Mesenchymal stem cell (in vitro differentiated cells and primary cell): ENCODE results near the gene CD72.

Experiments used
- DNase-seq: peaks from one replicate; pipeline ENCODE4 v3.0.0-alpha.2; 2013
- H2AFZ ChIP-seq: one replicate; pipeline ENCODE4 v1.6.1; 2013; ENCODE audit warnings: low read depth, mild to moderate bottlenecking, control low read depth, inconsistent platforms, low read length, moderate library complexity
- H2AK5ac ChIP-seq: 2 replicates; pipeline ENCODE4 v1.6.1; 2013; ENCODE audit warnings: low read length, moderate library complexity, mild to moderate bottlenecking, inconsistent platforms; ENCODE audit not compliant: severe bottlenecking
- H2BK120ac ChIP-seq: one replicate; pipeline ENCODE4 v1.6.1; 2013; ENCODE audit warnings: low read depth, mild to moderate bottlenecking, inconsistent platforms, low read length, moderate library complexity
- H2BK12ac ChIP-seq, 2 experiments: one replicate each; pipeline ENCODE4 v1.6.1; 2013; ENCODE audit warnings: inconsistent platforms in 2 of 2, low read length in 2 of 2, mild to moderate bottlenecking in 2 of 2, moderate library complexity in 2 of 2, control low read depth in 1 of 2
- H2BK15ac ChIP-seq: one replicate; pipeline ENCODE4 v1.6.1; 2013; ENCODE audit warnings: mild to moderate bottlenecking, low read depth, inconsistent platforms; ENCODE audit not compliant: poor library complexity, severe bottlenecking
- H2BK5ac ChIP-seq: 2 replicates; pipeline ENCODE4 v1.6.1; 2013; ENCODE audit warnings: low read depth, mild to moderate bottlenecking, low read length, control low read depth, inconsistent platforms; ENCODE audit not compliant: poor library complexity, severe bottlenecking
- H3K14ac ChIP-seq, 2 experiments: one replicate each; pipeline ENCODE4 v1.6.1; 2013; ENCODE audit warnings: inconsistent platforms in 2 of 2, low read length in 2 of 2, control low read depth in 1 of 2, mild to moderate bottlenecking in 1 of 2, moderate library complexity in 1 of 2
- H3K18ac ChIP-seq, 2 experiments: one replicate each; pipeline ENCODE4 v1.6.1; 2013; ENCODE audit warnings: inconsistent platforms in 2 of 2, low read length in 2 of 2, control low read depth in 1 of 2, low read depth in 1 of 2, mild to moderate bottlenecking in 1 of 2
- H3K23ac ChIP-seq, 2 experiments: one replicate each; pipeline ENCODE4 v1.6.1; 2013; ENCODE audit warnings: inconsistent platforms in 2 of 2, low read length in 2 of 2, mild to moderate bottlenecking in 2 of 2, moderate library complexity in 2 of 2, control low read depth in 1 of 2
- H3K27ac ChIP-seq: 2 replicates; pipeline ENCODE4 v1.5.1; 2013; ENCODE audit warnings: mild to moderate bottlenecking, moderate library complexity, low read length, control low read depth, inconsistent platforms; ENCODE audit not compliant: poor library complexity, severe bottlenecking
- H3K27me3 ChIP-seq, 2 experiments: 2 replicates each; pipeline versions ENCODE4 v1.6.1 to v1.7.0; 2013; ENCODE audit warnings: low read length in 2 of 2, mild to moderate bottlenecking in 2 of 2, moderate library complexity in 2 of 2, control low read depth in 1 of 2, inconsistent platforms in 1 of 2; ENCODE audit not compliant: control insufficient read depth in 1 of 2, insufficient read depth in 1 of 2
- H3K36me3 ChIP-seq, 2 experiments: 2 replicates each; pipeline versions ENCODE4 v1.6.1 to v1.7.0; 2013; ENCODE audit warnings: low read length in 2 of 2, control low read depth in 1 of 2, inconsistent platforms in 1 of 2, low read depth in 1 of 2, mild to moderate bottlenecking in 1 of 2; ENCODE audit not compliant: insufficient read depth in 2 of 2, control insufficient read depth in 1 of 2
- H3K4ac ChIP-seq, 2 experiments: one replicate each; pipeline ENCODE4 v1.6.1; 2013; ENCODE audit warnings: inconsistent platforms in 2 of 2, low read length in 2 of 2, mild to moderate bottlenecking in 2 of 2, moderate library complexity in 2 of 2, control low read depth in 1 of 2, low read depth in 1 of 2
- H3K4me1 ChIP-seq: 2 replicates; pipeline ENCODE4 v1.6.1; 2013; ENCODE audit warnings: low read depth, low read length, control low read depth; ENCODE audit not compliant: control insufficient read depth, insufficient read depth
- H3K4me2 ChIP-seq: 2 replicates; pipeline ENCODE4 v1.6.1; 2013; ENCODE audit warnings: low read length, mild to moderate bottlenecking, inconsistent platforms; ENCODE audit not compliant: poor library complexity, severe bottlenecking
- H3K4me3 ChIP-seq, 2 experiments: 2 replicates each; pipeline versions ENCODE4 v1.5.1 to v1.7.0; 2013; ENCODE audit warnings: low read length in 2 of 2, mild to moderate bottlenecking in 2 of 2, control low read depth in 1 of 2, low read depth in 1 of 2; ENCODE audit not compliant: insufficient read depth in 1 of 2
- H3K79me1 ChIP-seq: replicated peaks from 2 replicates; pipeline ENCODE4 v1.6.1; 2013; ENCODE audit warnings: mild to moderate bottlenecking, control low read depth, low read length, inconsistent platforms; ENCODE audit not compliant: poor library complexity, severe bottlenecking
- H3K9ac ChIP-seq: 2 replicates; pipeline ENCODE4 v1.7.0; 2013; ENCODE audit warnings: mild to moderate bottlenecking, low read length, moderate library complexity
- H3K9me3 ChIP-seq: 2 replicates; pipeline ENCODE4 v1.7.0; 2013; ENCODE audit warnings: mild to moderate bottlenecking, low read length; ENCODE audit not compliant: control insufficient read depth
- H4K8ac ChIP-seq: one replicate; pipeline ENCODE4 v1.6.1; 2013; ENCODE audit warnings: inconsistent platforms, mild to moderate bottlenecking, low read length, moderate library complexity
- H4K91ac ChIP-seq: one replicate; pipeline ENCODE4 v1.6.1; 2013; ENCODE audit warnings: mild to moderate bottlenecking, low read length, inconsistent platforms
- WGBS: methylation state at CpG from one replicate; pipeline ENCODE4 v1.1.7; 2013; ENCODE audit warnings: mixed read lengths; 5-methylcytosine and 5-hydroxymethylcytosine counted together

CD72 gene

DNA sequence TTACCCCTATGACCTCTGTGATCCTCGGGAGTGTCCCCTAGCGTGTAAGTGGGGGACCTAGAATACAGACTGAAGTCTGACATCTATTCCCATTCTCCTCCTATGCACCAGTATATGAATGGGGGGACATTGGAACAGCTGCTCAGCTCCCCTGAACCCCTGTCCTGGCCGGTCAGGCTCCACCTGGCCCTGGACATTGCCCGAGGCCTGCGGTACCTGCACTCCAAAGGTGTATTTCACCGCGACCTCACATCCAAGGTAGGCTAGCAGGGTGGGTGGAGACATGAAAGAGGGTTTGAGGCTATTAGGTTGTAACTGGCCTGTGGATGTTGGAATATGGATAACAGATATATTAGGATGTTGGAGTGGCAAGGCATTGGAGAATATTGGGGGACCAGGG is 11.5 kb downstream of the CD72 start:
- peak overlapping the region in 1 of 2 experiments; percentile 5 for H3K23ac ChIP-seq
- WGBS: 99% methylated on average over 5 of the region's 7 CpGs
- peak overlapping the region; percentile 4 for H3K4me2 ChIP-seq
- H3K4me3 ChIP-seq: peak overlapping the region in 1 of 2 experiments; percentile 91
- H2BK120ac ChIP-seq: no peak overlapping the region
- no peak overlapping the region for H2BK12ac ChIP-seq
- no peaks in the 10 kb centered on the region for H3K9me3 ChIP-seq
- H3K14ac ChIP-seq: no peak overlapping the region
- peaks cover 32 to 37% of the 10 kb centered on the region in 2 experiments for H3K36me3 ChIP-seq
- H3K18ac ChIP-seq: no peak overlapping the region
- H4K91ac ChIP-seq: no peak overlapping the region
- H2AK5ac ChIP-seq: no peak overlapping the region
- H3K79me1 ChIP-seq: peaks cover 20% of the 10 kb centered on the region
- H2BK15ac ChIP-seq: no peak overlapping the region
- H4K8ac ChIP-seq: no peak overlapping the region
- peak overlapping the region; percentile 85 for H3K9ac ChIP-seq
- no peaks in the 10 kb centered on the region for H3K27me3 ChIP-seq
- H3K27ac ChIP-seq: no peak overlapping the region
- no peak overlapping the region for H2BK5ac ChIP-seq
- H3K4me1 ChIP-seq: peaks cover 19% of the 10 kb centered on the region
- no peak for DNase-seq
- no peak overlapping the region for H2AFZ ChIP-seq
- no peak overlapping the region for H3K4ac ChIP-seq

DNA sequence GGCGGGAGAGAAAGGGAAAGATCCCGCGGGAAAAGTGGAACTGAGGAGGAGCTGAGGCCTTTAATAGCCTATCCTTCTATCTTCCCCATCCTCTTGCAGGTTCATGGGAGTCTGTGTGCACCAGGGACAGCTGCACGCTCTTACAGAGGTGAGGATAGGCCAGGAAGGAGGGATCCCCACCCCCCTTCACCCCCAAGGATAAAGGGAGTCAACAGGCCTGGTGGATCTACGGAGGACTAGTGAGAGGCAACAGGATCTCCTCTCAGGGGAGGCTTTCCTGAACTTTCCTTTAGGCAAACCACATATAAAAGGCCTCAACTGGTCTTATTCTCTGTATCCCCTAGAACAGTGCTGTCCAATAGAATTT is 12.1 kb downstream of the CD72 start:
- no peak overlapping the region for H2BK5ac ChIP-seq
- H3K27ac ChIP-seq: no peak overlapping the region
- no peak overlapping the region for H2BK12ac ChIP-seq
- peak overlapping the region; percentile 85 for H3K9ac ChIP-seq
- H3K4me1 ChIP-seq: peaks cover 19% of the 10 kb centered on the region
- H2BK120ac ChIP-seq: no peak overlapping the region
- H3K4me3 ChIP-seq: peak overlapping the region; percentile 86 to 91
- H3K18ac ChIP-seq: no peak overlapping the region
- peak; percentile 18 for DNase-seq
- peak overlapping the region in 1 of 2 experiments; percentile 61 for H3K23ac ChIP-seq
- H2AFZ ChIP-seq: no peak overlapping the region
- H3K14ac ChIP-seq: peak overlapping the region in 1 of 2 experiments; percentile 3
- no peaks in the 10 kb centered on the region for H3K9me3 ChIP-seq
- peak overlapping the region; percentile 97 for H3K4me2 ChIP-seq
- H2BK15ac ChIP-seq: no peak overlapping the region
- H3K27me3 ChIP-seq: no peaks in the 10 kb centered on the region
- WGBS: 10% methylated on average over 3 of the region's 5 CpGs
- H4K91ac ChIP-seq: no peak overlapping the region
- peaks cover 20% of the 10 kb centered on the region for H3K79me1 ChIP-seq
- no peak overlapping the region for H3K4ac ChIP-seq
- peaks cover 32 to 37% of the 10 kb centered on the region in 2 experiments for H3K36me3 ChIP-seq
- H4K8ac ChIP-seq: no peak overlapping the region
- no peak overlapping the region for H2AK5ac ChIP-seq

DNA sequence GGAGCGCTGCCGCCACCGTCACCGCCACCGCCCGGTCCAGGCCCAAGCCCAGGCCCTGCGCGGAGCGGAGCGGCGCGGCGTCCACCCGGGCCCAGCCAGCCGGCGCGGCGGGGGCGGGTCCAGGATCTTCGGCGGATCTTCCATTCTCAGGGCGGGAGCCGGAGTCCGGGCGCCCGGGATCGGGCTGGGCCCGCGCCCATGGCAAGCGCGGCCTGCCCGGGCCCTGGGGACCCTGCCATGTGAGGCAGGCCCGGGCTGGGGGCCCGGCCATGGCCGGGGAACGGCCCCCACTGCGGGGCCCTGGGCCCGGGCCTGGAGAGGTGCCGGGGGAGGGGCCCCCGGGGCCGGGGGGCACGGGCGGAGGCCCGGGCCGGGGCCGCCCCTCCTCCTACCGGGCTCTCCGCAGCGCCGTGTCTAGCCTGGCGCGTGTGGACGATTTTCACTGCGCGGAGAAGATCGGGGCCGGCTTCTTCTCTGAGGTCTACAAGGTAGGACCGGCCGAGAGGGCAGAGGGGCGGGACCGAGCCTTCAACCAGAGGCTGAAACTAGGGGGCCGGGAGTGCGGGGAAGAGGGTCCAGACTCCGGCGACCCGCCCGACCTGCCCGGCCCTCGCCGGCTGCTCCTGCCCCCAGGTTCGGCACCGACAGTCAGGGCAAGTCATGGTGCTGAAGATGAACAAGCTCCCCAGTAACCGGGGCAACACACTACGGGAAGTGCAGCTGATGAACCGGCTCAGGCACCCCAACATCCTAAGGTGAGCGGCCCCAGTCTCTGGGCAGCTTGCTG is 12.7 kb downstream of the CD72 start:
- WGBS: under 1% methylated on average over 46 of the region's 76 CpGs

DNA sequence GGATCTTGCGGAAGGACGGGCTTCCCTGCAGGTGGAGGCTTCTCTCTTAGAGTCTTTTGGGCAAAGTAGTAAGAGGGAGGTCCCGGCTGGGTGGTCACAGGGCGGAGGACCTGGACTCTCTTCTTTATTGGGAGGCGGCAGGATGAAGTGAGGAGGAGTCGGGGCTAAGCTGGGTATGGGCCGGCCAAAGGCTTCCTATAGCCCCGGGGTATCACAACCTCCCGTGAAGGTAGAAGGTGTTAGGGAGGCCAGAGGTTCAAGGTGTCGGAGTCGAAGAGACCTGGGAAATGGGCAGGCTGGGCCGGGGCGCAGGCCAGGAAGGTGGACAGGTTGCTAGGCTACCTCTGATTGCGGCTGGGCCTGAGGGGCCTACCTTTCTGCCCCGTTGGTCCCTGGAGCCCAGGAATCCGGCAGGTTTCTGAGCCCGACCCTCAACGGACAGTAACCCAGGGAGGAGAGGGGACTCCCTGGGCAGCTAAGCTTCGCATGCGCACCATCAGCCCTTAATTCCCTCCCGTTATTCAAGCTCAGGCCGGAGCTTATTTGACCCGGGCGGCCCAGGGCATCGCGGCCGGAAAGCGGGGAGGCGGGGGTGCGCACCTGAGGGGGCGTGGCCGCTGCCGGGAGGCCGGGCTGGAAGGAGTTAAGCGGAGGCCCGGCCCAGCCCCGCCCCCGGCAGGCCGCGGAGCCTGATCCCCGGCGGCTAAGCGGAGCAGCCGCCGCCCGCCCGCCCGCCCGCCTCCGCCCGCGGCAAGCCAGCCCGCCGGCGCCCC is 13.4 kb downstream of the CD72 start, which contains the start of gene TESK1:
TSS of gene TESK1 (plus strand) at position 685 of the 773 bp plus-strand sequence. CDS start 358 bp downstream, outside the sequence.
- Histone ChIP-seq H3K4me1 (peaks cover 21% of the 10 kb centered on the region), H2BK5ac (peak within 1 kb of the TSS; percentile 77), H2BK12ac (peak within 1 kb of the TSS in 1 of 2 experiments; percentile 47), H3K27me3 (no peaks in the 10 kb centered on the region), H3K27ac (peak within 1 kb of the TSS; percentile 80), H3K9me3 (no peaks in the 10 kb centered on the region), H4K8ac (peak within 1 kb of the TSS; percentile 56), H4K91ac (peak within 1 kb of the TSS; percentile 47), H2BK15ac (peak within 1 kb of the TSS; percentile 86), H3K23ac (peak within 1 kb of the TSS in 1 of 2 experiments; percentile 61), H3K79me1 (peaks cover 20% of the 10 kb centered on the region), H3K4ac (peak within 1 kb of the TSS in 1 of 2 experiments; percentile 63), H2AK5ac (no peak within 1 kb of the TSS), H3K4me3 (peak within 1 kb of the TSS; percentile 86 to 94), H3K36me3 (peaks cover 25 to 30% of the 10 kb centered on the region in 2 experiments), H2BK120ac (no peak within 1 kb of the TSS), H3K14ac (peak within 1 kb of the TSS in 1 of 2 experiments; percentile 19), H3K9ac (peak within 1 kb of the TSS; percentile 90), H2AFZ (peak within 1 kb of the TSS; percentile 79), H3K18ac (peak within 1 kb of the TSS in 1 of 2 experiments; percentile 79), H3K4me2 (peak within 1 kb of the TSS; percentile 97)
- 3% methylated on average over 33 of the region's 55 CpGs for WGBS
- peak; percentile 67 for DNase-seq

More for the DNA sequence above, 12.7 kb downstream of the CD72 start:
- peak overlapping the region; percentile 3 for H2BK15ac ChIP-seq
- H2BK5ac ChIP-seq: peak overlapping the region; percentile 77
- peak overlapping the region in 1 of 2 experiments; percentile 59 for H3K18ac ChIP-seq
- no peaks in the 10 kb centered on the region for H3K27me3 ChIP-seq
- no peak overlapping the region for H2AK5ac ChIP-seq
- peak overlapping the region in 1 of 2 experiments; percentile 47 for H2BK12ac ChIP-seq
- H3K14ac ChIP-seq: peak overlapping the region in 1 of 2 experiments; percentile 3
- H3K23ac ChIP-seq: peak overlapping the region in 1 of 2 experiments; percentile 61
- peak overlapping the region; percentile 97 for H3K4me2 ChIP-seq
- peaks cover 20% of the 10 kb centered on the region for H3K79me1 ChIP-seq
- H3K36me3 ChIP-seq: peaks cover 32 to 37% of the 10 kb centered on the region in 2 experiments
- H3K9me3 ChIP-seq: no peaks in the 10 kb centered on the region
- H3K4me3 ChIP-seq: peak overlapping the region; percentile 86 to 91
- H2BK120ac ChIP-seq: no peak overlapping the region
- peak overlapping the region in 1 of 2 experiments; percentile 63 for H3K4ac ChIP-seq
- peak; percentile 18 for DNase-seq
- peak overlapping the region; percentile 85 for H3K9ac ChIP-seq
- no peak overlapping the region for H4K8ac ChIP-seq
- no peak overlapping the region for H3K27ac ChIP-seq
- no peak overlapping the region for H4K91ac ChIP-seq
- peaks cover 19% of the 10 kb centered on the region for H3K4me1 ChIP-seq
- peak overlapping the region; percentile 58 for H2AFZ ChIP-seq
